ENCODE data around the gene CES3. TPM values are rescaled to one million over a fixed set of nuclear protein-coding genes. Genes with fewer than 3 reads are reported as not detected.

Gene CES3
- total RNA-seq, 4 donors from 2014 or later = 0.13 to 1.3 (median 0.22) TPM; not detected in 1

DNA sequence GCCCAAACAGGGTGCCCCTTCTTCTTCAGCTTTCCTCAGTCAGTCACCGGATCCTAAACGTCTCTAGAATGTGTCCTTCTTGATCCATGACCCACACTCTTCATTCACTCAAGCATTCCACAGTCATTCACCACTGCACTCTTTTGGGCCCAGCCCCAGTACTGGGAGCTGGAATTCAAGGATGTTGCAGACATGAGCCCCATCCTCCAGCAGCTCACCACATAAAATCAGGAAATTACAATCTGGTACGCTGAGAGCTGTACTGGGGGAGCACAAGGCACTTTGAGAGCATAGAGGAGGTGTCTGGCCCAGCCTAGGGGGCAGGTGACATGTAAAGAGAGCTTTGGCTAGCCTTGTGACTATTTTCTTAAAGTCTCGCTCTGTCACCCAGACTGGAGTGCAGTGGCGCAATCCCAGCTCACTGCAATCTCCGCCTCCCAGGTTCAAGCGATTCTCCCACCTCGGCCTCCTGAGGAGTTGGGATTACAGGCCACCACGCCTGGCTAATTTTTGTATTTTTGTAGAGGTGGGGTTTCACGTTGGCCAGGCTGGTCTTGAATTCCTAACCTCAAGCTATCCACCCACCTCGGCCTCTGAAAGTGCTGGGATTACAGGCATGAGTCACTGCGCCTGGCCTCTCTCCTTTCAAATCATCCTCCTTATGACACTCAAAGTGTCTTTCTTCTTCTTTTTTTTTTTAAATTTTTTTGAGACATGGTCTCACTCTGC is 46.0 kb downstream of the CES3 start:
- Histone ChIP-seq H3K36me3 (no peaks in the 10 kb centered on the region), H3K4me3 (replicated peaks in 1 of 3) (no peak overlapping the region), H3K4me1 (peaks cover 0 to 10% of the 10 kb centered on the region in 2 donors), H3K27ac (peak overlapping the region; percentile 23 to 33 (median 30)), H3K9me3 (no peaks in the 10 kb centered on the region), H3K27me3 (no peaks in the 10 kb centered on the region)
- WGBS, 2 donors = 45 to 53% methylated on average over 11 to 12 of the region's 12 CpGs
- no peak for TF ChIP-seq POLR2A (IDR thresholded peaks at IDR 0.05)
- TF ChIP-seq, protein P1, sequence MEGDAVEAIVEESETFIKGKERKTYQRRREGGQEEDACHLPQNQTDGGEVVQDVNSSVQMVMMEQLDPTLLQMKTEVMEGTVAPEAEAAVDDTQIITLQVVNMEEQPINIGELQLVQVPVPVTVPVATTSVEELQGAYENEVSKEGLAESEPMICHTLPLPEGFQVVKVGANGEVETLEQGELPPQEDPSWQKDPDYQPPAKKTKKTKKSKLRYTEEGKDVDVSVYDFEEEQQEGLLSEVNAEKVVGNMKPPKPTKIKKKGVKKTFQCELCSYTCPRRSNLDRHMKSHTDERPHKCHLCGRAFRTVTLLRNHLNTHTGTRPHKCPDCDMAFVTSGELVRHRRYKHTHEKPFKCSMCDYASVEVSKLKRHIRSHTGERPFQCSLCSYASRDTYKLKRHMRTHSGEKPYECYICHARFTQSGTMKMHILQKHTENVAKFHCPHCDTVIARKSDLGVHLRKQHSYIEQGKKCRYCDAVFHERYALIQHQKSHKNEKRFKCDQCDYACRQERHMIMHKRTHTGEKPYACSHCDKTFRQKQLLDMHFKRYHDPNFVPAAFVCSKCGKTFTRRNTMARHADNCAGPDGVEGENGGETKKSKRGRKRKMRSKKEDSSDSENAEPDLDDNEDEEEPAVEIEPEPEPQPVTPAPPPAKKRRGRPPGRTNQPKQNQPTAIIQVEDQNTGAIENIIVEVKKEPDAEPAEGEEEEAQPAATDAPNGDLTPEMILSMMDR (IDR thresholded peaks at IDR 0.05) = no peak
- intact Hi-C loops (cut with DNase I) = no loop called here
- peak; percentile 56 to 62 for DNase-seq

DNA sequence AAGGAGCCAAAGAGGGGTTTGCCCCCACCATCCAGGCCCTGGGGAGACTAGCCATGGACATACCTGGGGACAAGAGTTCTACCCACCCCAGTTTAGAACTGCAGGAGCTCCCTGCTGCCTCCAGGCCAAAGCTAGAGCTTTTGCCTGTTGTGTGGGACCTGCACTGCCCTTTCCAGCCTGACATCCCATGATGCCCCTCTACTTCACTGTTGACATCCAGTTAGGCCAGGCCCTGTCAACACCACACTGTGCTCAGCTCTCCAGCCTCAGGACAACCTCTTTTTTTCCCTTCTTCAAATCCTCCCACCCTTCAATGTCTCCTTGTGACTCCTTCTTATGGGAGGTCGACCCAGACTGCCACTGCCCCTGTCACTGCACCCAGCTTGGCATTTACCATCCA is 48.1 kb downstream of the CES3 start:
- intact Hi-C loops (cut with DNase I) = no loop called here
- Histone ChIP-seq H3K4me3 (replicated peaks in 1 of 3) (no peak overlapping the region), H3K27ac (no peak overlapping the region), H3K9me3 (no peaks in the 10 kb centered on the region), H3K27me3 (no peaks in the 10 kb centered on the region), H3K4me1 (peaks cover 6 to 19% of the 10 kb centered on the region in 2 donors), H3K36me3 (no peaks in the 10 kb centered on the region)
- no peak for DNase-seq
- no peak for TF ChIP-seq POLR2A (IDR thresholded peaks at IDR 0.05)
- TF ChIP-seq, protein P1 (IDR thresholded peaks at IDR 0.05) = no peak
- WGBS, 2 donors = 72 to 81% methylated on average over 1 of the region's 1 CpG

DNA sequence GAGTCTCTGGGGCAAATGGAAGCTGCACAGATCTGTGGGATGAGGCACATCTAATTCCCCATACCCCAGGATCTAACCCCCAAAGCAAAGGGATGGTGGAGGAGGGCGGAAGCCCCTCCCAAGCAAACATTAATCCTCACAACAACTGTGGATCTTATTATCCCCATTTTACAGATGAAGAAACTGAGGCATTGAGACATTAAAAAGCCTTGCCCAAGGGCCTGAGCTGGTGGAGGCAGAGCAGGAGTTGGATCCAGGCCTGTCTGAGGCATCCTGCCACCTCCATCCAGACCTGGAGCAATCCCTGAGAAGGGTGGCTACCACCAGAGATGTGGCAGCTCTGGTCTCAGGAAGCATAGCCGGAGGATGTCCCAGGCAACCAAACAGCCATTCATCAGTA is 50.2 kb downstream of the CES3 start:
- H3K36me3 ChIP-seq = no peaks in the 10 kb centered on the region
- no peaks in the 10 kb centered on the region for H3K9me3 ChIP-seq
- H3K27me3 ChIP-seq = no peaks in the 10 kb centered on the region
- DNase-seq = no peak
- H3K4me3 ChIP-seq (replicated peaks in 1 of 3) = no peak overlapping the region
- TF ChIP-seq, protein P1 (IDR thresholded peaks at IDR 0.05) = no peak
- no peak for TF ChIP-seq POLR2A (IDR thresholded peaks at IDR 0.05)
- peaks cover 9 to 27% of the 10 kb centered on the region in 2 donors for H3K4me1 ChIP-seq
- intact Hi-C loops (cut with DNase I) = no loop called here
- H3K27ac ChIP-seq = no peak overlapping the region
- 86 to 100% methylated on average over 1 of the region's 2 CpGs for WGBS, 2 donors

DNA sequence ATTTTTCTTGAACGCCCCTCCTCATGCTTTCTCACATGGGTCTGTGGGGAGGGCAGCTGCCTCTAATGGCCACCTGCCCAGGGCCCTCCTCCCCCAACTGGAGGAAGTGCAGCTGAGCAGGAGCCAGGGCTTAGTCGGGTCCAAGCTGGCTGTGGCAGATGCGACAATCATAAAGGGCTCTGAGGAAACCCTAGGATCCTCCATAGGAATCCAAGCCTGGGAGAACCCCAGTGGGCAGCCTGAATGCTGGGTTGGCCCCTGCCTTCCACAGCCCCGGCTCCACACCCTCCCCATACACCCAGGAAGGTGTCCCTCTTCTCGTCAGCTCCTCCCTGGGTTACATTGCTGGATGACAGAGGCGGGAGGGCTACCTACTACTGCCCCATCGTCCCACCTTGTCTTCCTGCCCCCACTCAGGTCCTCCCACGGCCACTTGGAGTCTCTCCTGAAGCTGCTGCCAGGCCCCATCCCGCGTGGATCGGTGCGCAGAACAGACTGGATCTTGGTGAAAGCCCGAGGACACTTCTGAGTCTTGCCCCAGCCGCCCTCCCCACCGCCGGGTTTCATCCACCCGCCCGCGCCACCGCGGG is 52.3 kb downstream of the CES3 start:
- TF ChIP-seq, protein P1 (IDR thresholded peaks at IDR 0.05) = no peak
- no peak for TF ChIP-seq POLR2A (IDR thresholded peaks at IDR 0.05)
- H3K27me3 ChIP-seq = no peaks in the 10 kb centered on the region
- peak overlapping the region in 1 of 3 donors; percentile 47 for H3K4me3 ChIP-seq (replicated peaks in 1 of 3)
- DNase-seq = peak in 1 of 2 donors; percentile 17
- no peaks in the 10 kb centered on the region for H3K9me3 ChIP-seq
- H3K4me1 ChIP-seq = peaks cover 9 to 17% of the 10 kb centered on the region in 2 donors
- intact Hi-C loops (cut with DNase I) = no loop called here
- no peaks in the 10 kb centered on the region for H3K36me3 ChIP-seq
- WGBS, 2 donors = 10 to 12% methylated on average over 15 to 20 of the region's 21 CpGs
- peak overlapping the region in 1 of 3 donors; percentile 57 for H3K27ac ChIP-seq

Measured in thyroid gland (tissue), 4 donors.